ENCODE results near the gene RIMBP2.

RIMBP2 gene

DNA sequence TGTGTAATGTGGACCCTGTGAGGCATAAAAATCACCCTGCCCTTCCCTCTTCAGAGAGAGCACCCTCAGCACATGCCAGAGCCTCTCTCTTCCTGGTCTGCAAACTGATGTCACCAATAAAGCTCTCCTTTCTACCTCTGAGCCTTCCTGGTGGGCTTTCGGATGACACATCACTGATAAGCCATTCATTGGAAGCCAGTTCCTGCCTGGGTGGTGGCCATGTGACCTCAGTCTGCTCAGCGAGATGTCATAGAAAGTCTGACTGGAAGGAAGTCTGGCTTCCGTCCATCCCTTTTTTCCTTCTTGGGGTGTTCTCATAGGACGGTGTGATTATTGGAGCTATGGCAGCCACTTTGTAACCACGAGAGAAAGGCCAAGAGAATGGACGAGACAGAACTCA, 282.7 kb downstream of the RIMBP2 start:
- no peak for DNase-seq

- DNase-seq, result no peak
These were observed 284.9 kb downstream of the RIMBP2 start for GRCh38 chr12:130431176-130431575.

DNA sequence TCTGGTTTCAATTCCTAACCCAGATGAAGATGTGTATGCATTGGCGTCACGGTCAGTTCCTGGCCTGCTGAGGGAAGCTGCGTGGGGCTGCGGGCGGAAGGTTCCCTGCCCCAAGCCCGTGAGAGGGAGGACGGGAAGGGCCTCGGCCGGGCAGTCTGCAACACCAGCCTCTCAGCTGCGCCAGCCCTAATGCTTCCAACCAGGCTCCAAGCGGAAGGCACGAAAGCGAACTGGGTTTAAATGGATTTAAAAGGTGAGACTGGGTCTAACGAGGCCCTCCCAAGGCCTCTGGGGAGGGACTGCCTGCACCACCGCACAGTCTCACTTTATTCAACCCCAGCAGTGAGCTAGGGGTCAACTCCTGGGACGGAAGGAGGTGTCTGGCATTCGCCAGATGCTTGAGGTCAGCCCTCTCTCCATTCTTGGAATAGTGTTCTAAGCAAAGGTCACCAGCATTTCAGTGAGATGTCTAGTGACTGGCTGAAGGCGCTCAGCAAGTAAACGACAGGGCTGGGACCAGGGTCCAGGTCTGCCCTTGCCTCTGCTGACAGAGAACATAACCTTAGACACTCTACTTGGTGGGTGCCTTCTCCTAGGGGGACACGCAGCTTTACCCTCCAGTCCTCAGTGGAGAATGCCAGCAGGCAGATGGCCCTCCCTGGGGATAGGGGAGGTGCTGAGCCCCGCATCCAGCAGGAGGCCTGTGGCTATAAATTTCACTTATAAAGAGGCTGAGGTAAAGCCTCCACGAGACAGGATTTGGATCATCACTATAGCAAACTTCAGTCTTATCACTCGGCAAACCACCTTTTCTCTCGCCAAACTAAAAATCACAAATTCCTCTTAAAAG, 286.2 kb downstream of the RIMBP2 start:
- no peak for DNase-seq

- no peak for DNase-seq
These were observed 288.0 kb downstream of the RIMBP2 start for GRCh38 chr12:130428116-130428515.

GRCh38 chr12:130427381-130427887, 288.7 kb downstream of the RIMBP2 start:
- no peak for DNase-seq

DNA sequence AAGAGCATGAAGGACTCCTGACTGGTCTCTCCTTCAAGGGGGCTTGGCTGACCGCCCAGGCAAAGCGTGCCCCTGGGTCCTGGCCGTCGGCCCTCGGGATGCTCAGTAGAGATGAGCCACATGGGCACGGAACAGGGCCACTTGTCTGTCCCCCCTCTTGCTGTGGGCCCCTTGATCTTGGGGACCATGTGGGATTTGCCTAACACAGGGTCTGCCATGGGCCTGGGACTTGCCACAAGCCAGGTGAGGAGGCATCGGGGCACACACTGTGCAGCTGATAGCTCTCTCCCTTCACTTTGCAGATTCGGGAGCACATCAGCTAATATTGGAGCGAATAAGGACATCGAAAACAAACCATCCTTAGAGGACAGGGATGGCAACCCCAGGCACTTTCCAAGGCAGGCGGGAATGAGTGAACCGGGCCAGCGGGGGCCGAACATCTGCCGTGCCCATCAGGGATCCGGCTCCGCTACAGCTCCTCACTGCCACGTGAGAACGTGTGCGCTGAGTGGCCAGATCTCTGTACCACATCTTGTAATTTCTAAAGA, 290.3 kb downstream of the RIMBP2 start:
- DNase-seq, result no peak

DNA sequence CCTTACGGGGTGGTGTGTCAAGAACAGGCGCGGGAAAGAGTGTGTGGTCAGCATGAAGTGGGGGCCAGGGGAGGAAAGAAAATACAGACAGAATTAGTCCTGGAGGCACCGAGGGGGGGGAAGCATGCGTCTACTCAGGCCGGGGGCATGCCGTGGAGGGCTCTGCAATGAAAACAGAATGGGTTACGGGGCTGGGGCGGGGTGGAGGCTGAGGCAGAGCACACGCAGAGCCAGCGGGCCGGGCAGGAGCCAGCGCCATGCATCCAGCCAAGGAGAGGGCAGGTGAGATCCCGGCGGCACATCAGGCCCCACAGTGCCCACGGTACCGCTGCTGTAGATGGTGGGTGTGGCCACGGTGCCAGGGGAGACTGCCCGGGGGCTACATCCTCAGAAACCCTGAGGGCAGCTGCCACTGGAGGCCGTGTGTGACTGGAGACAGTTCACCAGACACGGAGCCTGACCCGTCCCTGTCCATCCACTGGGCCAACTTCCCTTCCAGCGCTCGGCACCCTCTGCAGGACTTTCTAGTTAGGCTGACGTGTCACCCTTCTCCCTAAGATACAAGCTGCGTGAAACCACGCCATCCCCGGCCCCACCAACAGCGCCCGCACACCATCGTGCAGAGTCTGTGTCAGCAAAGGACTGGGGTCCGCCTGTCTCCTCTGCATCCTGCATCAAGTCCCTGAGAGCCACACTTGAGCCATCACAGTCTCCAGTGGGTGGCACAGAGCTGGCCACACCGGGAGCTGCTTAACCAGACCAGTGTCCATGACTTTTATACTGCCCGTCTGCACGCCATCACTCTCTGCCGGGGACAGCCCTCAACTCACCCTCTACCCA, 291.0 kb downstream of the RIMBP2 start:
- no peak for DNase-seq

DNA sequence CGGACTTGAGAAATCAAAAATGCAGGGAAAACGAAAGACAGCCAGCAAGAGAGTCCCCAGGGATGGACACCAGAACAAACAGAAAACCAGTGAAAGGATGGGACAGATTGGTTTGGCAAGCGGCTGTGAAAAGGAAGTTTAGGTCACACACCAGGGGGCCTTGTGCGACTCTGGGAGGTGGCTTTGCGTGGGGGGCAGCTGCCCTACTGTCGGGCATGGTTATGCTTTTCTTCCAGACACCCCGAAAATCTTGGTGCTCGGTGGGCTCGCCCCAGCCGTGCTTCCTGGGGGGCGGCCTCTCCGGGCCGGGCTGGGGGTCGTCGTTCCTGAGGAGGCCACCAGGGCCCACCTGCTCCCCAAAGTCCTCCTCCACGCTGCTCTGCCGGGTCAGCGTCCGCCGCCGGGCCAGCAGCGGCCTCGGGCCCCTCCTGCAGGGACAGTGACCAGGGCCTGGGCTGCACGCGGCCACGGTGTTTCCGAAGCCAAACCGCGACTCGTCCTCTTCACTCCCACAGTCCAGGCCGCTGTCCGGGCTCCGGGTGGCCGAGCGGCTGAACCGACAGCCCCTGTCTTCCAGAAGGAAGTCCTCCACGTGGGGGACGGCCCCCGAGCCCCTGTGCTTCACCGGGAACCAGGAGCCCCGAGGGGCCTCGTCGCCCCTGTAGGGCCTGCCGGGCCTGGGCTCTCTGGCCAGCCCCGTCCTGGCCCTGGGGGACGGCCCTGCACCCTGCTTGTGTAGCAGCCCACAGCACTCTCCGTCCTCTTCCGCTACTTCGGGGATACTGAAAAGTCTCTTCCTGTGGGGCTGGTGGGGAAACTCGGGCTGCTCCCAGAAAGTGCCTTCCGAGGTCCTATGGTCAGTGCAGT, 291.9 kb downstream of the RIMBP2 start:
- DNase-seq, result no peak

DNA sequence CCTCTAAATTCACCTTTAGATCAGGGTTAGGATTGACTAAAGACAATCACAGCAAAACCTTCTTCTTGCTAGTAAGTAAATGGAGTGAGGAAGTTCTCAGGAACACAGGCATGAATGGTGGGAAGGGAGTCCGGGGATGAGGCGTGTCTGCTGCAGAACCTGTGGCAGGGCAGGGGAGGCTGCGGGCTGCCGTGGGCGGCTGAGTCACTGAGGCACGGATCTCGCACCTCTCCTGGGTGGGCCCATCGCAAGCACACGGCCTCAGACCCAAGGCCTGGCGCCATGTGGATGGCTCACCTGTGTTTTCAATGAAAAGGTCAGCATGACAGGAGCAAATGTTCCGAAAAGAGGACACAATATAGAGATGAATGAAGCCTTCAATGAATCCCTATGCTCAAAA, 293.0 kb downstream of the RIMBP2 start:
- no peak for DNase-seq

- no peak for DNase-seq
These were observed 293.4 kb downstream of the RIMBP2 start for GRCh38 chr12:130422676-130423075.

DNA sequence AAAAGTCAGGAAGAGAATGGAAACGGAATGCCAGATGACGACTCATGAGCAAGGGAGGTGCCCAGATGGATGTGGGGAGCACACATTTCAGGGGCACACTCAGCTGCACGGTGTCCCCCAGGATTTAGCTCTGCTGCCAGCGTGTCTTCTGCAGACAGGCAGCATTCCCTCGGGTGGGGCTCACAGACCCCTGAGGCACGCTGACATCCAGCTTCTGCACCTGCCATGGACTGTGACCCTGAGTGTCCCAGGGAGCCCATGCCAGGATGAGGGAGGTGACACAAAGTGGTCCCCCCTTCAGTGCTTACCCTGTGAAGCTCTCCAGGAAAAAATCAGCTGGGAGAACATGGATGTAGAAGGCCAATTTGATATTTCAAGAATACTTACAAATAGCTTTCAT, 294.2 kb downstream of the RIMBP2 start:
- DNase-seq, result no peak

GRCh38 chr12:130420071-130420470, 296.0 kb downstream of the RIMBP2 start:
- no peak for DNase-seq

DNA sequence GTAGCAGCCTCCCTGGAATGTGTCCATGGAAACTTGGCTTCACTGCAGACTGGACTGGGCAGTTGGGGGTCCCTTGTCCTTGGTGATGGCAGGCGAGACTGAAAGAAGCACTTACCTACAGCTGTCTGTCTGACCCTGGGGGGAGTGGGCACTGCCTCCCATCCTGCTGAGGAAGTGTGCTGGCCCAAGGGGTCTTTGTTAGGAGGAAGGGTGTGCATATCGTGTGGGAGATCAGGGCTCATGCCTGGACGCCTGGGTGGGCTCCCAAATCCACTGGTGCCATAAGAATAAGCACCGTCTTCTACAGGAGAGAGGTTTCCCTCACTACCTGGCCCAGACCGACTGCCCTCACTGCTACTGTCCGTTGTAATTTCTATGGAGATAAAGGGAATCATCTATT, 297.0 kb downstream of the RIMBP2 start:
- DNase-seq, result no peak

GRCh38 chr12:130418251-130418650, 297.8 kb downstream of the RIMBP2 start:
- DNase-seq, result no peak

DNA sequence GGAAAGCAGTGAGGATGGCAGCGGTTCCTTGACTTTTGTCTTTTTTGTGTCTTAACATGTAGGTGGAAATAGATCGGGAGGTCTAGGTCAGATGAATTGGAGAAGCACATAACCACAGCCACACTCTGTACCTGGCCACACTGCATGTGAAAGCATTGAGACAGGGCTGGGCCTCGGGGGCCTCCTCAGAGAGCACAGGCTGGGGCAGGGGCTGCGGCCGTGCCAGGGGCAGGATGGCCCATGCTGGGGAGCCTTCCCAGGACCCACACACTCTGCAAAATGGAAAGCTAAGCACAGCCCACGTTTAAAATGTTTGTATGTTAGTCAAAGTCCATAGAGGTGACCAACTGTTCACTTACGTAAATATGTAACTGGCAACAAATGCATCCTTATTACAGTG, 301.7 kb downstream of the RIMBP2 start:
- DNase-seq, result no peak

DNA sequence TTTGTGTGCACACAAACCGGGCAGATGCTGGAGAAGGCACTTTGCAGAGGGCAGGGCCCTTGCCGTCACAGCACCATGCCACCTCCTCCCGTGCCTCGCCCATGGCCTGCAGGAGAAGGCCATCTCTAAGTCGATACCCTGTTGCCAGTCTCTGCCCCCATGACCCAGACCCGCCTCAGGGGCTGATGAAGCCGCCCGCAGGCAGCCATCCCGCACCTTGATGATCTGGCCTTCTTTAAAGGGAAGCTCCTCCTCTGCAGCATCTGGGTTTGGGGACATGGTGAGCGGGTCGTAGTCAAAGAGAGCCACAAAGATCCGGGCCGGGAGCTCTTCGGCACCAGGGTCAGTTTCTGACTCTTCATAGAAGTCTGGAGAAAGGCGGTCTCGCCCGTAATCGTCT, 302.2 kb downstream of the RIMBP2 start:
- no peak for DNase-seq

DNA sequence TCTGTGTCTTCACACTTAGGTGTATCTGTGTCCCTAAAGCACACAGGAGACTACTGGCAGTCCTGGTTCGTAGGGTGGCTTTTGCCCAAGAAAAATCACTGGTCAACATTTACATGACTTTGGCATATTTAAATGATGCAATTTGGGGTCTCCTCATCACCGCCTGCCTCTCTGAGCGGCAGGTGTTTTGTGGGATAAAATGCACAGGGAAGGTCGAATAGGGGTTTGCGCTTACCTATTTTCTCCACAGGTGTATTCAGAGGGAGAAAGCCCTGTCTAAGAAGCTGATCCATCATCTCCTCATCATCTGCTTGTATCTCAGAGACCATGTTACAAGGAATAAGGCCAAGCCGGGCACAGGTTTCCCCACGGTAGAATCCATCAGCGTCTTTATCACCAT, 303.7 kb downstream of the RIMBP2 start:
- no peak for DNase-seq

DNA sequence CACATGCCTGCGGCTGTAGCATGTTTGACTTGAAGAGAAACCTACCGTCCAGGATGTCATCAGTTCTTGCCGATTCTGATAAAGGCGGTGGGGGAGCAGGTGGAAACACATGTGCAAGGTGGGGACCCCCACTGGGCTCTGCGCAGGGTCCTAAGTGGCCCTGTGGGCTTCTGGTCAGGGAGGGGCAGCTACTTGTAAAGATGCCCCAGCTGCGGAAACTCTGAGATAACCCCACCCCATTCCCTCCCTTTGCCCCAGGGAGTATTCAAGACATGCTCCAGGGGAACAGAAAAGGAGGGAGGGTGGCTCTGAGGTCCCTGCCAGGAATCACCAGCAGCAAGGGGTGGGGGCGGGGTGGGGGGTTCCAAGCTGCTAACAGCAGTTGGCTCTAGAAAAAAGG, 310.8 kb downstream of the RIMBP2 start:
- DNase-seq, result no peak

DNA sequence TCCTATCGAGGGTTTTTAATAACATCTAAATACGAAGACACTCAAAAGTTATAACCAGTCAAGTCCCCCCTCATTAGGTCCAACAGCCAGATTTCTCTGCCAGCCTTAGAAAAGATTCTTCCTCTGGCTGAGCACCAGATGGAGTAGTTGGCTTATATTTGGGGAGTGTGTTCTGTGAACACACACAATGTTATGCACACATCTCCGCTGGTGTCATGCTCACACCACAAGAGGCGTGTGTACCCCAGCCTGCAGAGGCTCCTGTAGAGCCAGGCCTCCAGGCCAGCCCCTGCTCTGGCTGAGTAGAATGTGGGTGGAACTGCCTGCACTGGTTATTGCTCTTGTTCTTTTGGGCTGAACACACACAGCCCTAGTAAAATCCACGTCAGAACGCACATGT, 314.4 kb downstream of the RIMBP2 start:
- no peak for DNase-seq

DNA sequence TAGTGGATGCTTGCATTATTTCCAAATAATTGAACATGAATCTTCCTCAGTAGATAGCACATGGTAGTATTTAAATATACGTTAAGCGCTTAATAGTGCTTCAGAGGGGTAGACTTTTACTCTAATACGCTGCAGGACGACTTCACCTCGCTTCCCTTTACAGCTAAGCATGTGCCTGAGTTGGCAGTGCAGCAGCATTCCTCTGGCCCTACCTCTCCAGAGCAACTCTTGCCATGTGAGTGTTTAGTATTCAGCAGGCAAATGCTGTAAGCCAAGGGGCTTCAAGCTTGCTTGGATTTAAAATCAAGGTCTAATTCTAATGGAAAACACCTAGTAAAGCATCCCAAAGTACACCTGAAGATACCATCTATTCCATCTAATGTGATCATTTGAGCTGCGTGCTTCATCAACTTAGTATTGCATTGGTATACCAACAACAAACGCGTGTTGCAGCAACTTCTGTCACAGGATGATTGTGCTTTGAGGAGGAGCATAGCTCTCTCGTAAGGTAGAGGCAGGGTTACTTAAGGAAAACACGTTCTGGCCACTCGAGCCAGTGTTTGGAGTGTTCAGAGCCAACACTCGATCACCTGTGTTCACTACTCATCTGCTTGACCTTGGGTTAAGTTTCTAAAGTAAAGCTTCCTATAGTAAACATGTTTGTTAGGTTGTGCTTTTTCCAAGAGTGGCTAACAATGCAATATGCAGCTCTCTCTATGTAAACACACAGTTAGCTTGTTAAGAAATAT, 317.8 kb downstream of the RIMBP2 start:
- DNase-seq, result no peak

GRCh38 chr12:130396667-130397066, 319.4 kb downstream of the RIMBP2 start:
- DNase-seq, result no peak

GRCh38 chr12:130394906-130395305, 321.2 kb downstream of the RIMBP2 start:
- no peak for DNase-seq

Measured in GF-D8 (cell line).